Loucy (cell line): Measurements from ENCODE around the gene PCID2.
"Not testable (repeated sequence)": the region's sequence is repeated elsewhere in the genome, so short reads cannot be mapped to it uniquely, and the experiment has no call there.

Experiments used
- H2AFZ ChIP-seq: fragments of 200-600 bp; sonication (generic); 2 replicates; pipeline ENCODE4 v1.6.0; 2016; ENCODE audit warnings: antibody characterized with exemption, mild to moderate bottlenecking, low read length, moderate library complexity
- H3F3A ChIP-seq: fragments of 200-600 bp; 2 replicates; pipeline ENCODE4 v1.6.0; 2016; ENCODE audit warnings: antibody characterized with exemption, low read depth, mild to moderate bottlenecking
- H3K27me3 ChIP-seq: fragments of 200-600 bp; sonication (generic); 2 replicates; pipeline ENCODE4 v1.6.1; 2014; ENCODE audit warnings: low read length, mild to moderate bottlenecking; ENCODE audit not compliant: insufficient read depth, poor library complexity, severe bottlenecking
- H3K36me3 ChIP-seq: fragments of 200-600 bp; sonication (generic); 2 replicates; pipeline ENCODE4 v1.6.1; 2016; ENCODE audit warnings: low read length; ENCODE audit not compliant: insufficient read depth
- H3K4me1 ChIP-seq: fragments of 200-600 bp; sonication (generic); 2 replicates; pipeline ENCODE4 v1.5.1; 2014; ENCODE audit warnings: low read length, mild to moderate bottlenecking; ENCODE audit not compliant: insufficient read depth, poor library complexity, severe bottlenecking
- H3K4me2 ChIP-seq: fragments of 200-600 bp; sonication (generic); 2 replicates; pipeline ENCODE4 v1.6.0; 2014; ENCODE audit warnings: antibody characterized with exemption, low read length, low read depth, mild to moderate bottlenecking; ENCODE audit not compliant: poor library complexity, severe bottlenecking
- H3K4me3 ChIP-seq: fragments of 200-600 bp; sonication (generic); 2 replicates; pipeline ENCODE4 v1.5.1; 2014; ENCODE audit warnings: low read length, mild to moderate bottlenecking, mixed read lengths; ENCODE audit not compliant: poor library complexity, severe bottlenecking
- H3K79me2 ChIP-seq: fragments of 200-600 bp; sonication (generic); 2 replicates; pipeline ENCODE4 v1.6.1; 2014; ENCODE audit warnings: low read length; ENCODE audit not compliant: insufficient read depth
- H3K9ac ChIP-seq: fragments of 200-600 bp; sonication (generic); 2 replicates; pipeline ENCODE4 v1.6.0; 2014; ENCODE audit warnings: mild to moderate bottlenecking, low read depth, low read length, moderate library complexity; ENCODE audit not compliant: poor library complexity, severe bottlenecking
- H3K9me2 ChIP-seq: fragments of 200-600 bp; sonication (generic); replicated peaks from 2 replicates; pipeline ENCODE4 v1.6.1; 2016; ENCODE audit warnings: low read depth, low read length, mixed read lengths
- H3K9me3 ChIP-seq: fragments of 200-600 bp; sonication (generic); 2 replicates; pipeline ENCODE4 v1.6.1; 2014; ENCODE audit warnings: mild to moderate bottlenecking, antibody characterized with exemption, low read length, low read depth; ENCODE audit not compliant: insufficient read depth
- H4K20me1 ChIP-seq: fragments of 200-600 bp; sonication (generic); 2 replicates; pipeline ENCODE4 v1.6.0; 2014; ENCODE audit warnings: antibody characterized with exemption, low read length, mild to moderate bottlenecking; ENCODE audit not compliant: insufficient read depth, poor library complexity, severe bottlenecking
- CTCF ChIP-seq: fragments of 200-600 bp; sonication (generic); conservative IDR thresholded peaks from 2 replicates; pipeline ENCODE4 v1.5.1; 2014; ENCODE audit warnings: mild to moderate bottlenecking, antibody characterized with exemption, low read length
- EZH2phosphoT487 ChIP-seq: fragments of 200-600 bp; IDR thresholded peaks from 2 replicates; pipeline ENCODE4 v1.6.1; 2018; ENCODE audit warnings: antibody characterized with exemption, mild to moderate bottlenecking, moderate library complexity, borderline replicate concordance

PCID2 gene

GRCh38 chr13:113166266-113166665 is 42.2 kb downstream of the PCID2 start:
- Histone ChIP-seq H3F3A (no peaks in the 10 kb centered on the region), H3K9ac (no peak overlapping the region), H3K9me3 (no peaks in the 10 kb centered on the region), H3K4me1 (peaks cover 10% of the 10 kb centered on the region), H3K4me3 (no peak overlapping the region), H2AFZ (no peak overlapping the region), H3K4me2 (no peak overlapping the region), H3K79me2 (no peaks in the 10 kb centered on the region), H3K36me3 (no peaks in the 10 kb centered on the region), H4K20me1 (no peaks in the 10 kb centered on the region), H3K27me3 (no peaks in the 10 kb centered on the region), H3K9me2 (no peaks in the 10 kb centered on the region)
- no peak for TF ChIP-seq CTCF

DNA sequence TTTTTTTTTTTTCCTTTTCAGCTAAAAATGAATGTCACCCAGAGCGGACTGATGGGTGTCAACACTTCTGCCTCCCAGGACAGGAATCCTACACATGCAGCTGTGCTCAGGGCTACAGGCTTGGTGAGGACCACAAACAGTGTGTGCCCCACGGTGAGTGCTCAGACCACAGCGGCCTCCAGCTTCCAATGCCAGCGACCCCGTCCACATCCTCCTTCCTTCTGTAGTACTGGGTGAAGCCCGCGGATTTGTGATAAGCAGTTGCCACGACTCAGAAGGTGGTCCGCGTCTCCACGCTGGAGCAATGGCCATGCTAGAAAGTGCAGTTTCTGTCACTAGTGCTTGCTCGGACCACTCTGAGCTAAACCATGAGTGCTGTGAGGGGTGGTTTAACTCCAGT is 44.0 kb downstream of the PCID2 start:
- no peaks in the 10 kb centered on the region for H3K4me1 ChIP-seq
- H3K9ac ChIP-seq = no peak overlapping the region
- no peak overlapping the region for H2AFZ ChIP-seq
- no peaks in the 10 kb centered on the region for H3K36me3 ChIP-seq
- H3K27me3 ChIP-seq = no peaks in the 10 kb centered on the region
- no peaks in the 10 kb centered on the region for H3K79me2 ChIP-seq
- H3K9me3 ChIP-seq = no peaks in the 10 kb centered on the region
- no peaks in the 10 kb centered on the region for H3F3A ChIP-seq
- H3K9me2 ChIP-seq = no peaks in the 10 kb centered on the region
- H3K4me3 ChIP-seq = no peak overlapping the region
- no peak overlapping the region for H3K4me2 ChIP-seq
- TF ChIP-seq CTCF (no peak), EZH2phosphoT487 (no peak)
- no peaks in the 10 kb centered on the region for H4K20me1 ChIP-seq

- no peaks in the 10 kb centered on the region for H3K9me2 ChIP-seq
- no peaks in the 10 kb centered on the region for H4K20me1 ChIP-seq
- TF ChIP-seq EZH2phosphoT487 (no peak), CTCF (no peak)
- H3K79me2 ChIP-seq = no peaks in the 10 kb centered on the region
- no peaks in the 10 kb centered on the region for H3K4me1 ChIP-seq
- no peak overlapping the region for H3K9ac ChIP-seq
- no peak overlapping the region for H3K4me2 ChIP-seq
- H3K27me3 ChIP-seq = no peaks in the 10 kb centered on the region
- H2AFZ ChIP-seq = no peak overlapping the region
- H3K9me3 ChIP-seq = no peaks in the 10 kb centered on the region
- H3F3A ChIP-seq = no peaks in the 10 kb centered on the region
- H3K4me3 ChIP-seq = no peak overlapping the region
- no peaks in the 10 kb centered on the region for H3K36me3 ChIP-seq
Measured at GRCh38 chr13:113162783-113163685, 45.4 kb downstream of the PCID2 start.

- not testable (repeated sequence) for H3K4me1 ChIP-seq, H3K9me2 ChIP-seq, H3K27me3 ChIP-seq, H3K9ac ChIP-seq, H3K9me3 ChIP-seq, H3K4me3 ChIP-seq, H3F3A ChIP-seq, H3K4me2 ChIP-seq, H2AFZ ChIP-seq, H3K36me3 ChIP-seq, H3K79me2 ChIP-seq, H4K20me1 ChIP-seq
Measured at GRCh38 chr13:113161975-113162374, 46.5 kb downstream of the PCID2 start.
